Tibial artery (tissue), 4 donors: ENCODE results near the gene ADAMTS16.

ENCODE experiments used
- DNase-seq, 2 donors: peaks; one replicate each; pipeline ENCODE4 v3.0.0-alpha.2; 2019
- H3K27ac ChIP-seq, 2 donors: fragments of 200-600 bp; sonication (generic) in 1 of 2; 1 replicate in 1 of 2; 2 replicates in 1 of 2; pipeline ENCODE4 v1.5.1; 2018 to 2019; ENCODE audit warnings: mild to moderate bottlenecking in 1 of 2
- H3K27me3 ChIP-seq, 2 donors: fragments of 200-600 bp; sonication (generic) in 1 of 2; one replicate each; pipeline versions ENCODE4 v1.5.1 to v1.6.0; 2016 to 2019
- H3K36me3 ChIP-seq, 3 donors: fragments of 200-600 bp; sonication (generic) in 2 of 3; one replicate each; pipeline ENCODE4 v1.5.1; 2016 to 2019; ENCODE audit warnings: mild to moderate bottlenecking in 2 of 3
- H3K4me1 ChIP-seq, 4 donors: fragments of 200-600 bp; sonication (generic) in 2 of 4; 1 replicate in 3 of 4; 2 replicates in 1 of 4; pipeline ENCODE4 v1.5.1; 2016 to 2019
- H3K4me3 ChIP-seq, 2 donors: fragments of 200-600 bp; sonication (generic) in 1 of 2; 1 replicate in 1 of 2; 2 replicates in 1 of 2; pipeline ENCODE4 v1.5.1; 2018 to 2019; ENCODE audit warnings: mild to moderate bottlenecking in 2 of 2
- H3K9me3 ChIP-seq, 3 donors: fragments of 200-600 bp; sonication (generic) in 1 of 3; one replicate each; pipeline ENCODE4 v1.5.1; 2016 to 2019
- intact Hi-C: fragments of 100-400 bp; cut with DNase I; formaldehyde crosslinking; loops from one replicate; pipeline ENCODE4 v1.15.0; 2023; ENCODE audit warnings: low total_unique reads
- TF ChIP-seq, protein P1 (sequence below), 2 experiments: fragments of 200-600 bp in 1 of 2; fragments of 450-650 bp in 1 of 2; IDR thresholded peaks; one replicate each; pipeline ENCODE4 v1.5.1; 2017 to 2019; ENCODE audit warnings: antibody characterized with exemption in 2 of 2, mild to moderate bottlenecking in 1 of 2, moderate library complexity in 1 of 2

ADAMTS16 gene

GRCh38 chr5:5144441-5144840, 4.3 kb downstream of the ADAMTS16 start:
- Histone ChIP-seq H3K36me3 (no peaks in the 10 kb centered on the region), H3K4me1 (peaks cover 0 to 21% (median 19%) of the 10 kb centered on the region in 4 donors), H3K27ac (no peak overlapping the region), H3K27me3 (peaks cover 0 to 24% of the 10 kb centered on the region in 2 donors), H3K9me3 (no peaks in the 10 kb centered on the region), H3K4me3 (no peak overlapping the region)
- intact Hi-C loops, result loop anchor here (5.0 kb wide), 1 partner anchor 253 kb away; no protein-coding TSS in a partner anchor
- no peak for DNase-seq
- TF ChIP-seq, protein P1, sequence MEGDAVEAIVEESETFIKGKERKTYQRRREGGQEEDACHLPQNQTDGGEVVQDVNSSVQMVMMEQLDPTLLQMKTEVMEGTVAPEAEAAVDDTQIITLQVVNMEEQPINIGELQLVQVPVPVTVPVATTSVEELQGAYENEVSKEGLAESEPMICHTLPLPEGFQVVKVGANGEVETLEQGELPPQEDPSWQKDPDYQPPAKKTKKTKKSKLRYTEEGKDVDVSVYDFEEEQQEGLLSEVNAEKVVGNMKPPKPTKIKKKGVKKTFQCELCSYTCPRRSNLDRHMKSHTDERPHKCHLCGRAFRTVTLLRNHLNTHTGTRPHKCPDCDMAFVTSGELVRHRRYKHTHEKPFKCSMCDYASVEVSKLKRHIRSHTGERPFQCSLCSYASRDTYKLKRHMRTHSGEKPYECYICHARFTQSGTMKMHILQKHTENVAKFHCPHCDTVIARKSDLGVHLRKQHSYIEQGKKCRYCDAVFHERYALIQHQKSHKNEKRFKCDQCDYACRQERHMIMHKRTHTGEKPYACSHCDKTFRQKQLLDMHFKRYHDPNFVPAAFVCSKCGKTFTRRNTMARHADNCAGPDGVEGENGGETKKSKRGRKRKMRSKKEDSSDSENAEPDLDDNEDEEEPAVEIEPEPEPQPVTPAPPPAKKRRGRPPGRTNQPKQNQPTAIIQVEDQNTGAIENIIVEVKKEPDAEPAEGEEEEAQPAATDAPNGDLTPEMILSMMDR (IDR thresholded peaks at IDR 0.05), result no peak

DNA sequence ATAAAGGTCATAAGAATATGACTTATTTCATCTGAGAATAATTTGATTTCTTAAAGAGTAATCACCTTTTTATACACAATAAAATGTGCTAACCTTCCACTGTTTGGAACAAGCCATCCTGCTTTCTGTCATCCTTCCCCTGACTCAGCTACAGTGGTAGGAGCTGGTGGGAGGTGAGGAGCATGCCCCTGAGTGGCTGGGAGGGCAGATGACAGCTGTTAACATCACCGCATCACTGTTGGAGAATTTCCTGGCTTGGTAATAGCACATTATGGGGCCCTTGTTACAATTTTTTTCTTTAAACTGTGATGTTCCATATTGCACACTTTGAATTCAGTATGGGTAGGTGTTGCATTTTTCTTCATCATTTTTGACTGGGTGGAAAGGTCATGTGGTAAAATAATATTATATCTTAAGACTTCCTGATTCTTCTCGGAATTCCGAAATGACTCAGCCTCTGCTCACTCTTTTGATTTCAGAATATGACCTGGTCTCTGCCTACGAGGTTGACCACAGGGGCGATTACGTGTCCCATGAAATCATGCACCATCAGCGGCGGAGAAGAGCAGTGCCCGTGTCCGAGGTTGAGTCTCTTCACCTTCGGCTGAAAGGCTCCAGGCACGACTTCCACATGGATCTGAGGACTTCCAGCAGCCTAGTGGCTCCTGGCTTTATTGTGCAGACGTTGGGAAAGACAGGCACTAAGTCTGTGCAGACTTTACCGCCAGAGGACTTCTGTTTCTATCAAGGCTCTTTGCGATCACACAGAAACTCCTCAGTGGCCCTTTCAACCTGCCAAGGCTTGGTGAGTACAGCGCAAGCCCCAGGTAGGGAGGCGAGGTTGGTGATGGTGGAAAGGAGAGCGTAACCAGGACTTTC, 5.8 kb downstream of the ADAMTS16 start:
- intact Hi-C loops, result no loop called here
- Histone ChIP-seq H3K4me3 (no peak overlapping the region), H3K36me3 (no peaks in the 10 kb centered on the region), H3K4me1 (peaks cover 0 to 7% (median 5%) of the 10 kb centered on the region in 4 donors), H3K27me3 (peaks cover 0 to 10% of the 10 kb centered on the region in 2 donors), H3K9me3 (no peaks in the 10 kb centered on the region), H3K27ac (no peak overlapping the region)
- TF ChIP-seq, protein P1 (IDR thresholded peaks at IDR 0.05), result no peak
- no peak for DNase-seq

GRCh38 chr5:5146530-5147160, 6.5 kb downstream of the ADAMTS16 start:
- intact Hi-C loops, result no loop called here
- Histone ChIP-seq H3K27ac (no peak overlapping the region), H3K36me3 (no peaks in the 10 kb centered on the region), H3K27me3 (peaks cover 0 to 5% of the 10 kb centered on the region in 2 donors), H3K4me1 (no peaks in the 10 kb centered on the region), H3K4me3 (no peak overlapping the region), H3K9me3 (no peaks in the 10 kb centered on the region)
- no peak for DNase-seq
- TF ChIP-seq, protein P1 (IDR thresholded peaks at IDR 0.05), result no peak

GRCh38 chr5:5149154-5149553, 9.0 kb downstream of the ADAMTS16 start:
- intact Hi-C loops, result no loop called here
- no peak for DNase-seq
- H3K27ac ChIP-seq, result no peak overlapping the region
- H3K9me3 ChIP-seq, result no peaks in the 10 kb centered on the region
- TF ChIP-seq, protein P1 (IDR thresholded peaks at IDR 0.05), result no peak
- no peak overlapping the region for H3K4me3 ChIP-seq
- no peaks in the 10 kb centered on the region for H3K4me1 ChIP-seq
- no peaks in the 10 kb centered on the region for H3K27me3 ChIP-seq
- H3K36me3 ChIP-seq, result no peaks in the 10 kb centered on the region

DNA sequence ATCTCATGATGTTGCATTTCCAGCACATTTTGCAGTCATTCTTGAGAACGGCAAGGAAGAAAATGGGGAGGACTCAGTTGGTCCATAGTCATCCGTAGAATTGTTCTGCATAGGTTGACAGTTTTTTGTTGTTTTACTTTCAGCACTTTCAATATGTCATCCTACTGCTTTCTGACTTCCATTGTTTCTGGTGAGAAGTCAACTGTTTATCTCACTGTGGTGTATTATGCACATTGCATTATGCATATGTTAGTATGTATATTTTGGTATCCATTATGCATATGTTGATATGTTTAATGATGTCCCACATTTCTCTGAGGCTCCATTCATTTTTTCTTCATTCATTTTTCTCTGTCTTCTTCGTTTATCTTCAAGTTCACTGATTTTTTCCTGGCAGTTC, 10.5 kb downstream of the ADAMTS16 start:
- TF ChIP-seq, protein P1 (IDR thresholded peaks at IDR 0.05), result no peak
- no peak for DNase-seq
- Histone ChIP-seq H3K27me3 (no peaks in the 10 kb centered on the region), H3K27ac (no peak overlapping the region), H3K4me1 (no peaks in the 10 kb centered on the region), H3K36me3 (no peaks in the 10 kb centered on the region), H3K9me3 (no peaks in the 10 kb centered on the region), H3K4me3 (no peak overlapping the region)
- intact Hi-C loops, result no loop called here
